ENCODE results near the gene FBXO44. TPM values are rescaled to one million over a fixed set of nuclear protein-coding genes. Genes with fewer than 3 reads are reported as not detected.

The FBXO44 gene
- total and polyA plus RNA-seq, 7 experiments from 2014 or later: 11.3 to 67.1 (median 35.5) TPM

DNA sequence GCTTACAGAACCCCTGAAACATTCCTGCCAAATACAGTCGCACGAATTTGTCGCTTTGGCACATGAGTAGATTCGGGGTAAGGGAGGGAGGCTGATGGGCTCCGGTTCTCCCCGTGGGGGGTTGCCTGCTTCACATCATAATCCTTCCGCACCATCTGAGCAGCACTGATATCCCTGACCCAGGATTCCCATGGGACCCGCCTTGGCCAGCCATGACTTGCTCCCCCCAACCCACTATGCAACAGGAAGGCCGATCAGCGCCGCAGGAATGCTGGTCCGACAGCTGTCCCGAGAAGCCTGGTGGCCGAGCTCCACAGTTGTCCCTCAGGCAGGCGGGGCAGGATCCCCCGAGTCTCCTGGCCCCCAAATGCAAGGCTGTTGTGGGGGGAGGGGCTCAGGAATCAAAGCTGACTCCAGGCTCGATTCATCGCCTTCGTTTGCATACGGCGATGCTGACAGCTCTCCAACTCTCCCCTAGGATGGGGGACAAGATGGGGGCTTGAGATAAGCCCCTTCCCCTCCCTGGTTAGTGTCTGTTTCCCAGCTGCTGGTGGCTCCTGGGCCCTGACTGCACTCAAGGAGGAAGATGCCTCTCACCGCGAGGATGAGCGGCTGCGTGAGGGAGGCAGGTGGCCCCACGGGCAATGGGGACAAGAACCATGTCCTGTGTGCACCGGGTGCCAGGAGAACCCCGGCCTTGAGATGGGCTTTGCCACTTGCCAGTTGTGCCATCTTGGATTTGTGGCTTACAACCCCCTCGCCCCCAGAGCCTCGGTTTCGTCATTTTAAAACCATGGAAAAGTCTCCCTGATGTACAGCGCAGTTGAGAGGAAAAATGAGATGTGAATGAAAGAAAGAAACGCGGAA, 46.2 kb downstream of the FBXO44 start:
- no peaks in the 10 kb centered on the region for H3K36me3 Mint-ChIP-seq
- ChIA-PET CTCF (no interaction called here), POLR2A (no interaction called here)
- H3K27me3 Mint-ChIP-seq: peaks cover 0 to 25% (median 7%) of the 10 kb centered on the region in 5 donors
- H3K9me3 Mint-ChIP-seq: peaks cover 0 to 2% (median 0%) of the 10 kb centered on the region in 11 donors
- DNase-seq (no peak), ATAC-seq (no peak)
- Histone ChIP-seq H3K27me3 (ENCODE audit: control insufficient read depth in 2 of 2, insufficient read depth in 2 of 2, low read length in 2 of 2) (no peaks in the 10 kb centered on the region), H3K36me3 (ENCODE audit: control insufficient read depth in 2 of 3, insufficient read depth in 3 of 3, low read length in 3 of 3) (no peaks in the 10 kb centered on the region), H3K4me1 (ENCODE audit: control insufficient read depth in 2 of 2, insufficient read depth in 2 of 2, low read length in 2 of 2) (no peaks in the 10 kb centered on the region), H3K27ac (ENCODE audit: low read depth, low read length) (no peak overlapping the region), H3K9me3 (ENCODE audit: control insufficient read depth in 2 of 3, low read length in 3 of 3) (no peaks in the 10 kb centered on the region), H3K4me3 (ENCODE audit: low read length) (no peak overlapping the region)
- H3K4me3 Mint-ChIP-seq: no peak overlapping the region
- intact Hi-C loops (cut with micrococcal nuclease): no loop called here
- no peak overlapping the region for H3K27ac Mint-ChIP-seq
- H3K4me1 Mint-ChIP-seq: peaks cover 0 to 1% (median 0%) of the 10 kb centered on the region in 7 donors

DNA sequence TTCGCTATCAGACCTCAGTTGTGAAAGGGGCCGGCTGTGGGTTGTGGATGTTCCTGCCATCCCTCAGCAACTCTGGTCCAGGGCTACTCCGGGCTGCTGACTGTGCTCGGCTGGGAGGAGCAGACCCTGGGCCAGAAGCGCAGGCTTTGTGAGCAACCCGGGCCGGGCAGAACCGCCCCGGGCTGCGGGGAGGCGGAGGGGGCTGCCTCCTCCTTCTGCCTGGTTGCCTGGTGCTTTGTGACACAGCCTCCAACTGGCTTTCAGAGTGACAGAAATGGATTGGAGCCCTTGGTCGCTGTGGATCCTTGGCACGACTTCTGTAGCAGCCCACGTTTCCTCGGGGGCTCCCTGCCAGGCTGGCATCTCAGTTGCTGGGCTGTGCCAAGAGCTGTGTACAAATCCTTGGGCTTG, 46.9 kb downstream of the FBXO44 start:
- H3K4me1 ChIP-seq (ENCODE audit: control insufficient read depth in 2 of 2, insufficient read depth in 2 of 2, low read length in 2 of 2): no peaks in the 10 kb centered on the region
- DNase-seq (no peak), ATAC-seq (no peak)
- Mint-ChIP-seq H3K4me3 (no peak overlapping the region), H3K36me3 (no peaks in the 10 kb centered on the region), H3K4me1 (peaks cover 0 to 1% (median 0%) of the 10 kb centered on the region in 7 donors), H3K27me3 (peaks cover 0 to 23% (median 7%) of the 10 kb centered on the region in 5 donors), H3K27ac (no peak overlapping the region), H3K9me3 (peaks cover 0 to 2% (median 0%) of the 10 kb centered on the region in 11 donors)
- no peaks in the 10 kb centered on the region for H3K9me3 ChIP-seq (ENCODE audit: control insufficient read depth in 2 of 3, low read length in 3 of 3)
- ChIA-PET POLR2A (no interaction called here), CTCF (no interaction called here)
- H3K36me3 ChIP-seq (ENCODE audit: control insufficient read depth in 2 of 3, insufficient read depth in 3 of 3, low read length in 3 of 3): no peaks in the 10 kb centered on the region
- H3K27ac ChIP-seq (ENCODE audit: low read depth, low read length): no peak overlapping the region
- H3K4me3 ChIP-seq (ENCODE audit: low read length): no peak overlapping the region
- intact Hi-C loops (cut with micrococcal nuclease): no loop called here
- no peaks in the 10 kb centered on the region for H3K27me3 ChIP-seq (ENCODE audit: control insufficient read depth in 2 of 2, insufficient read depth in 2 of 2, low read length in 2 of 2)

DNA sequence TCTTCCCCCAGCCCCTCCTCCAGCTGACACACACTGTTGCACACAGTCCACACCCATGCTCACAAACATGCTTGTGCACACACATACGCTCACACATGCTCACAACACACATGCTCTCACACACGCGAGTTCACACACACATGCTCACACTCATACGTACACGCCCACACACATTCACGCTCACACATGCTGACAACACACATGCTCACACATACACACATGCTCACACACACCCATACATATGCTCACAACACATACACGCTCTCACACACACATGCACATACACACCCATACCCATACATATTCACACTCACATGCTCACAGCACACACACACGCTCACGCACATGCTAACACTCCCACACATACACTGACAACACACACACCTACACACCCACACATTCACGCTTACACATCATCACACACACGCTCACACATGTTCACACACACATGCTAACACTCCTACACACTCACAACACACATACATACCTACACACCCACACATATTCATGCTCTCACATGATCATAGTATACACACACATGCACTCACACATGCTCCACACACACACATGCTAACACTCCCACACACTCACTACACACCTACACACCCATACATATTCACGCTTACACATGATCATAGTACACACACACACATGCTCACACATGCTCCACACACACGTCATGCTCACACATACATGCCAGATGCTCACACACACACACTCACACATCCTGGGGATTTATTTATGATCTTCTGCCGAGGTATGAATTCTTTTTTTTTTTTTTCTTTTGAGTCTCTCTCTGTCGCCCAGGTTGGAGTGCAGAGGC, 47.5 kb downstream of the FBXO44 start:
- H3K9me3 ChIP-seq (ENCODE audit: control insufficient read depth in 2 of 3, low read length in 3 of 3): no peaks in the 10 kb centered on the region
- ChIA-PET CTCF (no interaction called here), POLR2A (no interaction called here)
- DNase-seq (no peak), ATAC-seq (no peak)
- no peak overlapping the region for H3K4me3 Mint-ChIP-seq
- H3K27me3 Mint-ChIP-seq: peaks cover 0 to 21% (median 7%) of the 10 kb centered on the region in 5 donors
- no peak overlapping the region for H3K27ac Mint-ChIP-seq
- no peak overlapping the region for H3K27ac ChIP-seq (ENCODE audit: low read depth, low read length)
- H3K4me1 Mint-ChIP-seq: peaks cover 0 to 1% (median 0%) of the 10 kb centered on the region in 7 donors
- H3K4me3 ChIP-seq (ENCODE audit: low read length): no peak overlapping the region
- H3K36me3 ChIP-seq (ENCODE audit: control insufficient read depth in 2 of 3, insufficient read depth in 3 of 3, low read length in 3 of 3): no peaks in the 10 kb centered on the region
- peaks cover 0 to 2% (median 0%) of the 10 kb centered on the region in 11 donors for H3K9me3 Mint-ChIP-seq
- H3K36me3 Mint-ChIP-seq: no peaks in the 10 kb centered on the region
- H3K27me3 ChIP-seq (ENCODE audit: control insufficient read depth in 2 of 2, insufficient read depth in 2 of 2, low read length in 2 of 2): no peaks in the 10 kb centered on the region
- intact Hi-C loops (cut with micrococcal nuclease): no loop called here
- H3K4me1 ChIP-seq (ENCODE audit: control insufficient read depth in 2 of 2, insufficient read depth in 2 of 2, low read length in 2 of 2): no peaks in the 10 kb centered on the region

DNA sequence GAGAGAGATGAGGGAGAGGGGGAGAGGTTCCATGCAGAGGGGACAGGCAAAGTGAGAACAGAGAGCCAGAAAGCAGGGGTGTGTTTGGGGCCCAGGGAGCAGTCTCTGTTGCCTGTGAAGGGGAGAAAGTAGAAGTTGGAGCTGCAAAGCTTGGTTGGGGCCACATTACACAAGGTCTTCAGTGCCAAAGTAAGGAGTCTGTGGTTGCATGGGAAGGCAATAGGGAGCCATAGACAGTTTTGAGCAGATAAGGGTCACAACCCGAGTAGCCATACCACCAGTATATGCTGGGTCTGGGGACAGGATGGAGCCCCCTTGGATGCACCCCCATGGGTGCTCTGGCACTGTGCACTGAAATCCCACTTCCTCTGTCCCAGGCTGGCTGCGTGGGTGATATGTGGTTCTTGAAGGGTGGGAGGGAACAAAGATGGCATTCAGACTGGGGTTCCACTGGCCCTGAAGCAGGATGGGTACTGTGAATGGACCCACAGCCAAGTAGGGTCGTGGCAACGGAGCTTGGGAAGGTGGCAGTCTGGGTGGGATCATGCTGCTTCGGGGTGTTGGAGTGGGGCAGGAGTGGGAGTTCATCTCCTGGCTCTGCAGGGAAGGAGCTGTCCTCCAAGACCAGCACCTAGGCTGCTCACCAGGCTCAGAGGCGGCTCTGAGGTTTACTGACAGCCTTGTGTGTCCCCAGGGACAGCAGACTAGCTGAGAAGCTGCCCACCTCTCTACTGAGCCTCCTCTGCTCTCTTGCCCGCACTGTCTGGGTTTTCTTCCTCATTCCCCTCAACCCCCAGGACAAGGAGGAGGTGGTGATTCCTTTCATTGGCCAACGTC, 48.9 kb downstream of the FBXO44 start:
- Histone ChIP-seq H3K9me3 (ENCODE audit: control insufficient read depth in 2 of 3, low read length in 3 of 3) (no peaks in the 10 kb centered on the region), H3K4me1 (ENCODE audit: control insufficient read depth in 2 of 2, insufficient read depth in 2 of 2, low read length in 2 of 2) (no peaks in the 10 kb centered on the region), H3K4me3 (ENCODE audit: low read length) (no peak overlapping the region), H3K27me3 (ENCODE audit: control insufficient read depth in 2 of 2, insufficient read depth in 2 of 2, low read length in 2 of 2) (no peaks in the 10 kb centered on the region), H3K27ac (ENCODE audit: low read depth, low read length) (no peak overlapping the region), H3K36me3 (ENCODE audit: control insufficient read depth in 2 of 3, insufficient read depth in 3 of 3, low read length in 3 of 3) (no peaks in the 10 kb centered on the region)
- Mint-ChIP-seq H3K36me3 (no peaks in the 10 kb centered on the region), H3K9me3 (peaks cover 0 to 2% (median 0%) of the 10 kb centered on the region in 11 donors), H3K4me3 (no peak overlapping the region), H3K27me3 (peaks cover 0 to 17% (median 7%) of the 10 kb centered on the region in 5 donors), H3K4me1 (no peaks in the 10 kb centered on the region), H3K27ac (no peak overlapping the region)
- no peak for DNase-seq
- intact Hi-C loops (cut with micrococcal nuclease): no loop called here
- ATAC-seq: no peak
- ChIA-PET CTCF (no interaction called here), POLR2A (no interaction called here)

DNA sequence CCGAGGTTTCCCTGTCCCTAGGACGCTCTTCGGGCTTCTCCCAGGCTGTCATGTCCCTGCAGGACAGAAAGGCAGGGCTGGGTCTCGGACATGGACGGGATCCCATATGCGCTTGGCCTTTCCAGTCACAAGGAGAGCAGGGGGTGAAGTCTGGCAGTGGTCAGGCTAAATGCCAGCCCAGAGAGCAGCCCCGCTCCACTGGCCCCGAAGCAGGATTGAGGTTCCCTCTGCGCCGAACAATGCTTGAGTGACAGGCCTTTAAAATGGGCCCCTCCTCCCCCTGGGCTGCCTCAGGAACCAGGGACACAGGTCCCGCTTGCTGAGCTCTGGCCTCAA, 49.5 kb downstream of the FBXO44 start:
- no peaks in the 10 kb centered on the region for H3K4me1 ChIP-seq (ENCODE audit: control insufficient read depth in 2 of 2, insufficient read depth in 2 of 2, low read length in 2 of 2)
- no peaks in the 10 kb centered on the region for H3K27me3 ChIP-seq (ENCODE audit: control insufficient read depth in 2 of 2, insufficient read depth in 2 of 2, low read length in 2 of 2)
- H3K4me3 ChIP-seq (ENCODE audit: low read length): no peak overlapping the region
- Mint-ChIP-seq H3K36me3 (no peaks in the 10 kb centered on the region), H3K27ac (no peak overlapping the region), H3K9me3 (peaks cover 0 to 2% (median 0%) of the 10 kb centered on the region in 11 donors), H3K27me3 (peaks cover 0 to 11% (median 7%) of the 10 kb centered on the region in 5 donors), H3K4me3 (no peak overlapping the region), H3K4me1 (no peaks in the 10 kb centered on the region)
- ATAC-seq (no peak), DNase-seq (no peak)
- intact Hi-C loops (cut with micrococcal nuclease): no loop called here
- H3K27ac ChIP-seq (ENCODE audit: low read depth, low read length): no peak overlapping the region
- POLR2A ChIA-PET: no interaction called here
- H3K9me3 ChIP-seq (ENCODE audit: control insufficient read depth in 2 of 3, low read length in 3 of 3): no peaks in the 10 kb centered on the region
- H3K36me3 ChIP-seq (ENCODE audit: control insufficient read depth in 2 of 3, insufficient read depth in 3 of 3, low read length in 3 of 3): no peaks in the 10 kb centered on the region
- CTCF ChIA-PET: no interaction called here

DNA sequence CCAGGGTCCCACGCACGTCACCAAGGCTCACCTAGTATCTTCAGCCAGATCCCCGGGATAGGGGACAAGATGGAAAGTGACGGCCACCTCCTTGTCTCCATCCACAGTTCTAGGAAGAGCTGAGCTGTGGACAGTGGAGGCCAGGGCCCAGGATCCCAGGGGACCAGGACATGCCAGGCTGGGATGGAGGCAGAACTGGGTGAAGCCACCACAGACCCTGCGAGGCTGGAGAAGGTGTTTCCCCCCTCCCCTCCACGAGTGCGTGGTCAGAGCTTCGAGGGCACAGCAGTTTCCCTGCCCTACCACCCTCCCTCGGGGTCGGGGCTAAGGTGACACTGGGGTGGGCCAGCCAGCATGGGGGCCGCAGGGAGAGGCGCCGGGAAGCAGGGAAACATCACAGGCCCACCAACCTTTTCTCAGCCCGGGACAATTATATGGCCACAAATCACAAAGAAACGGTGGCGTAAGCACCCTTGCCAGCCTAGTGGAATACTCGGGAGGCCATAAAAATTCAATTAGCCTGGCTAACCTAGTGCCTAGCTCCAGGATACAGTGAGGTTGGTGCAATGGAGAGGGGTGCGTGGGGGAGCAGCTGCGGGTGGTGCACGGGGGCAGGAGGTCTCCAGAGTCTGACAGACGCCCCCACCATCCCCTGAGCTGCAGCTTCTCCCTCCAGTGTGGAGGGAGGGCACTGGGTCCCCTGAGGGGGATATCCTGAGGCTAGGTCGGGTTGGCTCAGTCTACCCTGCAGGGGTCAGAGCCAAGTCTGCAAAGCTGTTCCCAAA, 50.2 kb downstream of the FBXO44 start:
- Histone ChIP-seq H3K27me3 (ENCODE audit: control insufficient read depth in 2 of 2, insufficient read depth in 2 of 2, low read length in 2 of 2) (no peaks in the 10 kb centered on the region), H3K27ac (ENCODE audit: low read depth, low read length) (no peak overlapping the region), H3K36me3 (ENCODE audit: control insufficient read depth in 2 of 3, insufficient read depth in 3 of 3, low read length in 3 of 3) (no peaks in the 10 kb centered on the region), H3K4me1 (ENCODE audit: control insufficient read depth in 2 of 2, insufficient read depth in 2 of 2, low read length in 2 of 2) (no peaks in the 10 kb centered on the region), H3K9me3 (ENCODE audit: control insufficient read depth in 2 of 3, low read length in 3 of 3) (no peaks in the 10 kb centered on the region), H3K4me3 (ENCODE audit: low read length) (no peak overlapping the region)
- POLR2A ChIA-PET: no interaction called here
- intact Hi-C loops (cut with micrococcal nuclease): no loop called here
- H3K4me1 Mint-ChIP-seq: no peaks in the 10 kb centered on the region
- CTCF ChIA-PET: no interaction called here
- peaks cover 0 to 2% (median 0%) of the 10 kb centered on the region in 11 donors for H3K9me3 Mint-ChIP-seq
- H3K27ac Mint-ChIP-seq: peak overlapping the region in 1 of 9 donors; percentile 81
- DNase-seq (no peak), ATAC-seq (no peak)
- H3K4me3 Mint-ChIP-seq: no peak overlapping the region
- peaks cover 0 to 10% (median 9%) of the 10 kb centered on the region in 5 donors for H3K27me3 Mint-ChIP-seq
- H3K36me3 Mint-ChIP-seq: no peaks in the 10 kb centered on the region
